H1 (cell line): ENCODE data around the gene KATNAL1. TPM values are rescaled to one million over a fixed set of nuclear protein-coding genes. Genes with fewer than 3 reads are reported as not detected.
"Not testable (repeated sequence)": the region's sequence is repeated elsewhere in the genome, so short reads cannot be mapped to it uniquely, and the experiment has no call there.

Source experiments
- CTCF ChIA-PET: fragments of 300-600 bp; sonication (Branson Sonifier 250); formaldehyde crosslinking; loops from one replicate; lab custom pipeline; 2021; ENCODE audit not compliant: partially characterized antibody; lab: Charles Lee
- POLR2A ChIA-PET: fragments of 300-600 bp; sonication (Branson Sonifier 250); formaldehyde crosslinking; loops from one replicate; lab custom pipeline; 2021; ENCODE audit warnings: inconsistent platforms; ENCODE audit not compliant: partially characterized antibody; lab: Charles Lee
- DNase-seq, 2 experiments: peaks; one replicate each; pipeline versions ENCODE4 v3.0.0 to v3.0.0-alpha.2; 2010 to 2022; ENCODE audit warnings: low spot score in 2 of 2, low read depth in 1 of 2, mixed read lengths in 1 of 2
- FAIRE-seq: peaks from 2 replicates; lab custom pipeline; 2011; peaks lifted over from hg19 to GRCh38; lab: Jason Lieb, UNC
- H2AFZ ChIP-seq: 2 replicates; pipeline ENCODE4 v1.8.1; 2012; ENCODE audit warnings: low read length, inconsistent platforms
- H2AK5ac ChIP-seq: 2 replicates; pipeline ENCODE4 v1.6.1; 2013; ENCODE audit warnings: low read depth, low read length
- H2BK120ac ChIP-seq: replicated peaks from 2 replicates; pipeline ENCODE3; 2013; ENCODE audit warnings: low read depth, low read length, inconsistent platforms
- H2BK12ac ChIP-seq: 2 replicates; pipeline ENCODE4 v1.6.1; 2013; ENCODE audit warnings: low read depth, low read length
- H2BK15ac ChIP-seq: 2 replicates; pipeline ENCODE4 v1.6.1; 2013; ENCODE audit warnings: low read length
- H2BK20ac ChIP-seq: 2 replicates; pipeline ENCODE4 v1.6.1; 2013; ENCODE audit warnings: low read length
- H2BK5ac ChIP-seq: 2 replicates; pipeline ENCODE4 v1.6.1; 2013; ENCODE audit warnings: low read depth, low read length
- H3K14ac ChIP-seq: 2 replicates; pipeline ENCODE4 v1.6.1; 2013; ENCODE audit warnings: inconsistent platforms; ENCODE audit not compliant: insufficient read length
- H3K18ac ChIP-seq: 2 replicates; pipeline ENCODE4 v1.6.1; 2013; ENCODE audit warnings: low read length; ENCODE audit errors: extremely low read depth
- H3K23ac ChIP-seq: 2 replicates; pipeline ENCODE4 v1.6.1; 2013; ENCODE audit warnings: inconsistent platforms; ENCODE audit not compliant: insufficient read length
- H3K23me2 ChIP-seq: 2 replicates; pipeline ENCODE4 v1.6.1; 2013; ENCODE audit warnings: low read depth, low read length
- H3K27ac ChIP-seq: 2 replicates; pipeline ENCODE4 v1.6.1; 2011; ENCODE audit warnings: low read depth, low read length, inconsistent platforms
- H3K27me3 ChIP-seq, 4 experiments: replicated peaks in 1 of 4; 1 replicate in 1 of 4; 2 replicates in 3 of 4; pipeline versions ENCODE4 v1.6.1 to v1.8.1; 2011 to 2013; ENCODE audit warnings: low read length in 3 of 4, mild to moderate bottlenecking in 3 of 4, inconsistent platforms in 2 of 4, mixed read lengths in 2 of 4, moderate library complexity in 1 of 4; ENCODE audit not compliant: control insufficient read depth in 3 of 4, insufficient read depth in 3 of 4; ENCODE audit errors: extremely low read depth in 1 of 4
- H3K36me3 ChIP-seq, 4 experiments: 2 replicates each; pipeline versions ENCODE4 v1.6.1 to v1.8.1; 2011 to 2013; ENCODE audit warnings: mild to moderate bottlenecking in 4 of 4, low read length in 3 of 4, moderate library complexity in 2 of 4, control low read depth in 1 of 4, inconsistent platforms in 1 of 4; ENCODE audit not compliant: insufficient read depth in 4 of 4, control insufficient read depth in 2 of 4
- H3K4ac ChIP-seq: replicated peaks from 2 replicates; pipeline ENCODE3; 2013; ENCODE audit warnings: low read length, low read depth, mixed read lengths, inconsistent platforms; ENCODE audit not compliant: insufficient read length
- H3K4me1 ChIP-seq, 4 experiments: replicated peaks in 1 of 4; 1 replicate in 1 of 4; 2 replicates in 3 of 4; pipeline versions ENCODE4 v1.6.1 to v1.8.1; 2011 to 2013; ENCODE audit warnings: low read length in 3 of 4, inconsistent platforms in 2 of 4, mixed read lengths in 1 of 4; ENCODE audit not compliant: insufficient read depth in 4 of 4, control insufficient read depth in 3 of 4
- H3K4me2 ChIP-seq, 2 experiments: 2 replicates each; pipeline versions ENCODE4 v1.6.1 to v1.8.1; 2011 to 2013; ENCODE audit warnings: low read depth in 2 of 2, low read length in 2 of 2, control low read depth in 1 of 2, inconsistent platforms in 1 of 2, mild to moderate bottlenecking in 1 of 2; ENCODE audit not compliant: insufficient read depth in 1 of 2
- H3K4me3 ChIP-seq, 4 experiments: fragments of 200-600, 300-600 bp in 1 of 4; sonication (generic), shearing (Covaris generic), sonication (Bioruptor Twin) in 1 of 4; 2 replicates each; pipeline versions ENCODE4 v1.5.1 to v1.8.1; 2011 to 2016; ENCODE audit warnings: low read length in 4 of 4, low read depth in 3 of 4, control low read depth in 2 of 4, inconsistent platforms in 2 of 4, mild to moderate bottlenecking in 2 of 4, mixed read lengths in 1 of 4, moderate library complexity in 1 of 4; ENCODE audit not compliant: insufficient read depth in 2 of 4; ENCODE audit errors: extremely low read depth in 1 of 4
- H3K56ac ChIP-seq: replicated peaks from 2 replicates; pipeline ENCODE3; 2013; ENCODE audit warnings: low read depth, mild to moderate bottlenecking, mixed read lengths, low read length, inconsistent platforms; ENCODE audit not compliant: insufficient read length
- H3K79me1 ChIP-seq: 2 replicates; pipeline ENCODE4 v1.6.1; 2013; ENCODE audit warnings: low read depth, low read length, control low read depth
- H3K79me2 ChIP-seq, 2 experiments: 2 replicates each; pipeline versions ENCODE4 v1.6.1 to v1.8.1; 2012 to 2013; ENCODE audit warnings: low read length in 2 of 2, mild to moderate bottlenecking in 2 of 2, inconsistent platforms in 1 of 2; ENCODE audit not compliant: insufficient read depth in 2 of 2, control insufficient read depth in 1 of 2
- H3K9ac ChIP-seq, 4 experiments: replicated peaks in 1 of 4; 1 replicate in 1 of 4; 2 replicates in 3 of 4; pipeline versions ENCODE4 v1.6.1 to v1.8.1; 2011 to 2013; ENCODE audit warnings: low read depth in 3 of 4, low read length in 3 of 4, control low read depth in 2 of 4, mild to moderate bottlenecking in 2 of 4, moderate library complexity in 2 of 4, inconsistent platforms in 1 of 4; ENCODE audit errors: extremely low read depth in 1 of 4
- H3K9me3 ChIP-seq, 2 experiments: 2 replicates each; pipeline versions ENCODE4 v1.6.1 to v1.8.1; 2012 to 2013; ENCODE audit warnings: mild to moderate bottlenecking in 2 of 2, moderate library complexity in 2 of 2, control low read depth in 1 of 2, inconsistent platforms in 1 of 2, low read depth in 1 of 2, low read length in 1 of 2, mixed read lengths in 1 of 2; ENCODE audit not compliant: insufficient read depth in 2 of 2
- H4K20me1 ChIP-seq, 2 experiments: replicated peaks in 1 of 2; 2 replicates each; pipeline versions ENCODE3 to v1.8.1; 2011 to 2013; ENCODE audit warnings: inconsistent platforms in 2 of 2, low read length in 2 of 2, mild to moderate bottlenecking in 1 of 2; ENCODE audit not compliant: insufficient read depth in 2 of 2, control insufficient read depth in 1 of 2
- H4K5ac ChIP-seq: 2 replicates; pipeline ENCODE4 v1.6.1; 2013; ENCODE audit warnings: low read length, low read depth, mixed read lengths, inconsistent platforms; ENCODE audit not compliant: insufficient read length
- H4K8ac ChIP-seq: 2 replicates; pipeline ENCODE4 v1.8.0; 2013; ENCODE audit warnings: mild to moderate bottlenecking, moderate library complexity, low read length, inconsistent platforms; ENCODE audit not compliant: insufficient read depth; ENCODE audit errors: extremely low read depth
- H4K91ac ChIP-seq: replicated peaks from 2 replicates; pipeline ENCODE3; 2013; ENCODE audit warnings: low read length, mixed read lengths, inconsistent platforms; ENCODE audit not compliant: insufficient read length
- WGBS, 2 experiments: shearing (Covaris generic) in 1 of 2; methylation state at CpG; one replicate each; pipeline versions ENCODE4 v1.1.6 to v1.1.7; 2013 to 2015; ENCODE audit warnings: low lambda C conversion rate in 2 of 2, mixed read lengths in 2 of 2, inconsistent platforms in 1 of 2, low coverage in 1 of 2, missing lambda C conversion rate in 1 of 2; ENCODE audit not compliant: insufficient replicate concordance in 2 of 2, insufficient coverage in 1 of 2, insufficient read length in 1 of 2; ENCODE audit errors: extremely low coverage in 1 of 2, missing lambda C conversion rate in 1 of 2; 5-methylcytosine and 5-hydroxymethylcytosine counted together
- polyA plus RNA-seq, 7 experiments: library from polyadenylated mRNA; depleted of rRNA in 3 of 7; stranded (reverse) in 5 of 7; unstranded in 2 of 7; fragments of >200 nt in 5 of 7; fragments of 200-250 nt in 2 of 7; gene quantifications; 1 replicate in 5 of 7; 2 replicates in 1 of 7; 4 replicates in 1 of 7; pipeline versions ENCODE4 v1.2.1 to v1.2.3, GENCODE V29; 2011 to 2013; ENCODE audit warnings: missing spikeins in 2 of 7, mixed read lengths in 2 of 7
- total RNA-seq: library from RNA; stranded (reverse); fragmentation: NEBNext Ultra II Directional; extraction: Animal tissue kit (Norgen Biotek cat#: 25700); gene quantifications from 2 replicates; pipeline ENCODE4 v1.2.1, GENCODE V29; 2021

The KATNAL1 gene
- total and polyA plus RNA-seq, 2 of the 8 experiments (the other 6 are each of a cell fraction or from before 2014, with no cell fraction given) = 4.0 to 13.2 TPM

DNA sequence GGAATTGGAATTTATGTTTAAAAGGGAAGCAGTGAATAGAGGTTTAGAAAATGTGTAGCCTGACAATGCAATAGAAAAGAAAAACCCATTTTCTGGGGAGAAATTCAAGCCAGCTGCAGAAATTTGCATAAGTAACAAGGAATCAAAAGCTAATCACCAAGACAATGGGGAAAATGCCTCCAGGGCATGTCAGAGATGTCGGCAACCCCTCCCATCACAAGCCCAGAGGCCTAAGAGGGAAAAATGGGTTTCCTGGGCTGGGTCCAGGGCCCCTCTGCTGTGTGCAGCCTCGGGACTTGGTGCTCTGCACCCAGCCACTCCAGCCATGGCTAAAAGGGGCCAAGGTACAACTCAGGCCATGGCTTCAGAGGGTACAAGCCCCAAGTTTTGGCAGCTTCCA lies 21.3 kb downstream of the KATNAL1 start:
- H2BK12ac ChIP-seq, H3K4me1 ChIP-seq, H3K79me1 ChIP-seq, H2BK5ac ChIP-seq, H4K20me1 ChIP-seq, H2BK120ac ChIP-seq, H4K8ac ChIP-seq, FAIRE-seq, H3K27me3 ChIP-seq, H3K14ac ChIP-seq, H3K4ac ChIP-seq, H2AK5ac ChIP-seq, H4K5ac ChIP-seq, H3K9me3 ChIP-seq, H2BK15ac ChIP-seq, H3K23ac ChIP-seq, H4K91ac ChIP-seq, H3K27ac ChIP-seq, H3K56ac ChIP-seq, CTCF ChIA-PET, H2AFZ ChIP-seq, H3K23me2 ChIP-seq, H3K9ac ChIP-seq, H3K36me3 ChIP-seq, H3K4me3 ChIP-seq: not testable (repeated sequence)
- Histone ChIP-seq H3K4me2 (peak overlapping the region in 1 of 2 experiments; percentile 29; a peak in 2 of 4 replicates), H3K79me2 (peaks cover 0 to 25% of the 10 kb centered on the region in 2 experiments; a peak in 2 of 4 replicates), H2BK20ac (peak overlapping the region; percentile 74; the same call in 1 of the 2 replicates), H3K18ac (0 out of 2 replicates have a peak overlapping the region, but pooled peaks have one; percentile 13)
- peak in 1 of 2 experiments; percentile 13 for DNase-seq
- WGBS, 2 experiments = 53% methylated on average over 2 of the region's 2 CpGs; no CpG with 5 or more reads in 1 of the 2 experiments
- POLR2A ChIA-PET = interaction anchor here (0.6 kb wide), 1 partner anchor 112 kb away, joined by 3 read pairs; no protein-coding TSS in a partner anchor
